ENCODE data around the gene MYL6B.

The MYL6B gene

GRCh38 chr12:56117778-56118687 is 34.4 kb upstream of the MYL6B start, which contains the start of gene ZC3H10:
ZC3H10 (plus strand) TSS chr12:56118266; CDS start chr12:56120563, 2,297 bp downstream.
- peak within 1 kb of the TSS; percentile 96 for H3K27ac ChIP-seq
- TF ChIP-seq ZFX (IDR thresholded peaks at IDR 0.05) (peak; percentile 56), CTCF (conservative IDR thresholded peaks at IDR 0.05) (peak; percentile 63)

- no peak for TF ChIP-seq CTCF (conservative IDR thresholded peaks at IDR 0.05)
- no peak for TF ChIP-seq ZFX (IDR thresholded peaks at IDR 0.05)
- H3K27ac ChIP-seq = peak overlapping the region; percentile 96
Measured at GRCh38 chr12:56118688-56119357, 33.6 kb upstream of the MYL6B start.

DNA sequence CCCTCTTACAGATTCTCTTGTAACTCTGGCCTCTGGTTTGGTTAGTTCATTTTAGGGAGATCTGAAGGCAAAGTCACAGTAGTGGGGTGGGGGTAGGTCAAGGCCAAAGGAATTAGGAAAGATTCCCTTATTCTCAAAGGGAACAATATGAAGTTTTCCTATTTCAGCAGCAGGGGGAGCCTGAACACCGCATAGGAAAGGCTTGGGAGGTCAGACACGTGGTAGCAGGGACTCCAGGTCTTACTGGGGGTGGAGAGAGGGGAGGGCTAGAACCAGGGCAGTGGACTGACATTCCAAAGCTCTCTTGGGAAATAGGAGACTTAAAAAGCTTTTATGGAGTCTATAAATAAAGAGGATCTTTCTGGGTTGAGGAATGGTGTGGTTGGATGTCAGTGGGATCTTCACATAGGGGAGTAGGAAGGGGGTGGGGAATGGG is 33.0 kb upstream of the MYL6B start:
- peak overlapping the region; percentile 96 for H3K27ac ChIP-seq
- no peak for TF ChIP-seq ZFX (IDR thresholded peaks at IDR 0.05)
- TF ChIP-seq CTCF (conservative IDR thresholded peaks at IDR 0.05) = peak; percentile 93

- TF ChIP-seq CTCF (conservative IDR thresholded peaks at IDR 0.05) (no peak), ZFX (IDR thresholded peaks at IDR 0.05) (no peak)
Measured at GRCh38 chr12:56120158-56120846, 32.1 kb upstream of the MYL6B start.

GRCh38 chr12:56121204-56121870 is 31.1 kb upstream of the MYL6B start:
- TF ChIP-seq CTCF (conservative IDR thresholded peaks at IDR 0.05) = no peak
- no peak for TF ChIP-seq ZFX (IDR thresholded peaks at IDR 0.05)
- no peak overlapping the region for H3K27ac ChIP-seq

More at GRCh38 chr12:56120158-56120846, 32.1 kb upstream of the MYL6B start:
- peak overlapping the region; percentile 96; the same call in 1 of the 2 replicates for H3K27ac ChIP-seq

GRCh38 chr12:56122637-56123036 is 29.8 kb upstream of the MYL6B start:
- no peak for TF ChIP-seq ZFX (IDR thresholded peaks at IDR 0.05)
- TF ChIP-seq CTCF (conservative IDR thresholded peaks at IDR 0.05) = no peak
- no peak overlapping the region for H3K27ac ChIP-seq
